ENCODE measurements around the gene SMC1A. TPM values are rescaled to one million over a fixed set of nuclear protein-coding genes. Genes with fewer than 3 reads are reported as not detected.

SMC1A gene
- total RNA-seq, 1 donor from 2014 or later: 82.2 TPM

DNA sequence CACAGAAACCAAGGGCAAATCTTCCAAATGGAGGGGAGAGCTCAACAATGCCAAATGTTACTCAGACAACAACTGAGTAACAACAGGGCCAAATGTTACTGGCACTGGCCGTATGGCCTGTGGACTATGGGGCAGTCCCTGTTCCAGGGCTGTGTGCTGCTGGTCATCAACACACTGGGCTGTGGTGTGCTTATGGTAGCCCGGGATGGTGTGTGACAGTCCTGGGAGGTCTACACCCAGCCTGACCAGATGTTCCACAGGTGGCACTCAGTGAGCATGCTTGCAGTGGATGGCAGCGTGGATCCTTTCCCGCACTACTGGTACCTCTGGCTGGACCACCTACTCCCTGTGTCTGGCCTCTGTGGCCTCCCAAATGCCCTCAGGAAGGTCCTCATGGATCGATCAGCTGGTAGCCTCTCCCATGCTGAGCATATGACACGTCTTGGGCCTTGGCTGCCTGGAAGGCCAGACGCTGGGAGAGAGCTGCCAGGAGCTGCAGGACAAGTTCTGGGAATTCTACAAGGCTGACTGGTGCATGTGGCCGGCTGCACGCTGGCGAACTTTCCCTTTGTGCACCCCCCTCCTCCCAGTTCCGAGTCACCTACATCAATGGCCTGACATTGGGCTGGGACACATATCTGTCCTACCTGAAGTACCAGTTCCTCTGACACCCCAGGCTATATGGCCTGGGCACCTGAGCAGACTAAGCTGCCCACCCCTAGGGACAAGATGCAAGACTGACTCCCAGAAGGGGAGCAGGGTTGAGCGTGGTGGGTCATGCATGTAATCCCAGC, 81.4 kb downstream of the SMC1A start:
- no peaks in the 10 kb centered on the region for H3K9me3 Mint-ChIP-seq
- H3K79me2 ChIP-seq (ENCODE audit: low read depth): no peaks in the 10 kb centered on the region
- TF ChIP-seq, protein P1, sequence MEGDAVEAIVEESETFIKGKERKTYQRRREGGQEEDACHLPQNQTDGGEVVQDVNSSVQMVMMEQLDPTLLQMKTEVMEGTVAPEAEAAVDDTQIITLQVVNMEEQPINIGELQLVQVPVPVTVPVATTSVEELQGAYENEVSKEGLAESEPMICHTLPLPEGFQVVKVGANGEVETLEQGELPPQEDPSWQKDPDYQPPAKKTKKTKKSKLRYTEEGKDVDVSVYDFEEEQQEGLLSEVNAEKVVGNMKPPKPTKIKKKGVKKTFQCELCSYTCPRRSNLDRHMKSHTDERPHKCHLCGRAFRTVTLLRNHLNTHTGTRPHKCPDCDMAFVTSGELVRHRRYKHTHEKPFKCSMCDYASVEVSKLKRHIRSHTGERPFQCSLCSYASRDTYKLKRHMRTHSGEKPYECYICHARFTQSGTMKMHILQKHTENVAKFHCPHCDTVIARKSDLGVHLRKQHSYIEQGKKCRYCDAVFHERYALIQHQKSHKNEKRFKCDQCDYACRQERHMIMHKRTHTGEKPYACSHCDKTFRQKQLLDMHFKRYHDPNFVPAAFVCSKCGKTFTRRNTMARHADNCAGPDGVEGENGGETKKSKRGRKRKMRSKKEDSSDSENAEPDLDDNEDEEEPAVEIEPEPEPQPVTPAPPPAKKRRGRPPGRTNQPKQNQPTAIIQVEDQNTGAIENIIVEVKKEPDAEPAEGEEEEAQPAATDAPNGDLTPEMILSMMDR (IDR thresholded peaks at IDR 0.05): no peak
- TF ChIP-seq EZH2phosphoT487 (IDR thresholded peaks at IDR 0.05) (no peak), EZH2 (IDR thresholded peaks at IDR 0.05) (no peak)

DNA sequence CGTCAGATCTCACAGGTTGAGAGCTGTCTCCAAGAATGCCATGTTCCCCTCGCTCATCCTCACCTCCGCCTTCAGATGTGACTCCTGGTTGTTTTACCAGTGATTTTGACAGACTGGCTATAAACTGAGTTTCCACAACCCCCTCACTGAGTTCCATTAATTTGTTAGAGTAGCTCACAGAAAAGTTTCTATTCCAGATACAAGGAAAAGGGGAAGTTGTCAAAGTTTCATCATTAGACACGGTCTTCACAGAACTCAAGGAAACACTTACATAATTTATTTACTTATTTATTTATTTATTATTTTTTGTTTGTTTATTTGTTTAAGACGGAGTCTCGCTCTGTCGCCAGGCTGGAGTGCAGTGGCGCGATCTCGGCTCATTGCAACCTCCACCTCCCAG, 85.4 kb downstream of the SMC1A start:
- Mint-ChIP-seq H3K9me3 (peaks cover 6% of the 10 kb centered on the region), H3K4me3 (no peak overlapping the region), H3K36me3 (no peaks in the 10 kb centered on the region), H3K27ac (no peak overlapping the region), H3K4me1 (peaks cover 2% of the 10 kb centered on the region), H3K27me3 (ENCODE audit: insufficient read depth, low read depth) (peaks cover 6% of the 10 kb centered on the region)
- Histone ChIP-seq H3K4me2 (no peak overlapping the region), H3K27ac (no peak overlapping the region), H3K4me3 (no peak overlapping the region), H3K36me3 (no peaks in the 10 kb centered on the region), H4K20me1 (ENCODE audit: low read depth) (no peaks in the 10 kb centered on the region), H3K27me3 (no peaks in the 10 kb centered on the region), H3F3A (ENCODE audit: low read depth) (no peaks in the 10 kb centered on the region), H3K4me1 (no peaks in the 10 kb centered on the region), H3K79me2 (ENCODE audit: low read depth) (no peaks in the 10 kb centered on the region), H3K9me3 (ENCODE audit: low read depth) (no peaks in the 10 kb centered on the region), H3K9ac (no peak overlapping the region), H2AFZ (replicated peaks) (no peak overlapping the region)
- DNase-seq (ENCODE audit: low spot score): no peak
- no peak for TF ChIP-seq EZH2 (IDR thresholded peaks at IDR 0.05)
- TF ChIP-seq, protein P1 (IDR thresholded peaks at IDR 0.05): no peak
- TF ChIP-seq EZH2phosphoT487 (IDR thresholded peaks at IDR 0.05): no peak

More for the DNA sequence above, 81.4 kb downstream of the SMC1A start:
- Histone ChIP-seq H3K9me3 (ENCODE audit: low read depth) (no peaks in the 10 kb centered on the region), H3F3A (ENCODE audit: low read depth) (no peaks in the 10 kb centered on the region), H4K20me1 (ENCODE audit: low read depth) (no peaks in the 10 kb centered on the region), H3K4me1 (no peaks in the 10 kb centered on the region), H3K4me3 (no peak overlapping the region), H3K36me3 (no peaks in the 10 kb centered on the region), H3K4me2 (no peak overlapping the region), H3K9ac (no peak overlapping the region), H3K27me3 (no peaks in the 10 kb centered on the region), H2AFZ (replicated peaks) (no peak overlapping the region), H3K27ac (no peak overlapping the region)
- DNase-seq (ENCODE audit: low spot score): no peak
- Mint-ChIP-seq H3K36me3 (no peaks in the 10 kb centered on the region), H3K27me3 (ENCODE audit: insufficient read depth, low read depth) (peaks cover 4% of the 10 kb centered on the region), H3K4me1 (no peaks in the 10 kb centered on the region), H3K27ac (no peak overlapping the region), H3K4me3 (no peak overlapping the region)

DNA sequence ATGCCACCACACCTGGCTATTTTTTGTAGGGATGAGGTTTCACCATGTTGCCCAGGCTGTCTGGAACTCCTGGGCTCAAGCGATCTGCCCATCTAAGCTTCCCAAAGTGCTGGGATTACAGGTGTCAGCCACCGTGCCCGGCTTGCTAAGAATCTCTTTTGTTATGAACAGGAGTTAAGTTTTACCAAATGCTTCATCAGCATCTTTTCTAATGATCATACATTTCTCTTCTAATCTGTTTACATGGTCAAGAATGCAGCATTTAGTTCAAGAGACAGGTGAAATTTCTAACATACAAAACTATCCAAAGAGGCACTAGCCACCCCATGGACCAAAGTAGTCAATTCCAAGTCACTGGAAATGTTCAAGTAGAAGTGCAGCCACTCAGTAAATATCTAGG, 88.6 kb downstream of the SMC1A start:
- no peak overlapping the region for H3K27ac ChIP-seq
- no peak overlapping the region for H3K4me3 ChIP-seq
- no peak overlapping the region for H3K4me2 ChIP-seq
- no peaks in the 10 kb centered on the region for H3K36me3 ChIP-seq
- no peak overlapping the region for H3K9ac ChIP-seq
- H2AFZ ChIP-seq (replicated peaks): no peak overlapping the region
- H3K4me1 Mint-ChIP-seq: peaks cover 5% of the 10 kb centered on the region
- no peak for DNase-seq (ENCODE audit: low spot score)
- H3K27me3 Mint-ChIP-seq (ENCODE audit: insufficient read depth, low read depth): peaks cover 6% of the 10 kb centered on the region
- H3K36me3 Mint-ChIP-seq: no peaks in the 10 kb centered on the region
- no peak for TF ChIP-seq EZH2 (IDR thresholded peaks at IDR 0.05)
- TF ChIP-seq, protein P1 (IDR thresholded peaks at IDR 0.05): no peak
- TF ChIP-seq EZH2phosphoT487 (IDR thresholded peaks at IDR 0.05): no peak
- peaks cover 6% of the 10 kb centered on the region for H3K9me3 Mint-ChIP-seq
- H3K9me3 ChIP-seq (ENCODE audit: low read depth): no peaks in the 10 kb centered on the region
- no peaks in the 10 kb centered on the region for H4K20me1 ChIP-seq (ENCODE audit: low read depth)
- no peaks in the 10 kb centered on the region for H3K79me2 ChIP-seq (ENCODE audit: low read depth)
- no peak overlapping the region for H3K27ac Mint-ChIP-seq
- no peak overlapping the region for H3K4me3 Mint-ChIP-seq
- H3F3A ChIP-seq (ENCODE audit: low read depth): no peaks in the 10 kb centered on the region
- peaks cover 5% of the 10 kb centered on the region for H3K4me1 ChIP-seq
- no peaks in the 10 kb centered on the region for H3K27me3 ChIP-seq
